HG03103 (cell line): ENCODE measurements around the gene BCAP31.
"Not testable (repeated sequence)": the region's sequence is repeated elsewhere in the genome, so short reads cannot be mapped to it uniquely, and the experiment has no call there.

Source experiments
- ATAC-seq: cut with Tn5 transposase; IDR thresholded peaks from one replicate; pipeline ENCODE4 v1.9.1; 2021; ENCODE audit warnings: low read depth; ENCODE audit not compliant: unreplicated experiment

Gene BCAP31

GRCh38 chrX:153685156-153685536 is 39.0 kb downstream of the BCAP31 start:
- no peak for ATAC-seq

DNA sequence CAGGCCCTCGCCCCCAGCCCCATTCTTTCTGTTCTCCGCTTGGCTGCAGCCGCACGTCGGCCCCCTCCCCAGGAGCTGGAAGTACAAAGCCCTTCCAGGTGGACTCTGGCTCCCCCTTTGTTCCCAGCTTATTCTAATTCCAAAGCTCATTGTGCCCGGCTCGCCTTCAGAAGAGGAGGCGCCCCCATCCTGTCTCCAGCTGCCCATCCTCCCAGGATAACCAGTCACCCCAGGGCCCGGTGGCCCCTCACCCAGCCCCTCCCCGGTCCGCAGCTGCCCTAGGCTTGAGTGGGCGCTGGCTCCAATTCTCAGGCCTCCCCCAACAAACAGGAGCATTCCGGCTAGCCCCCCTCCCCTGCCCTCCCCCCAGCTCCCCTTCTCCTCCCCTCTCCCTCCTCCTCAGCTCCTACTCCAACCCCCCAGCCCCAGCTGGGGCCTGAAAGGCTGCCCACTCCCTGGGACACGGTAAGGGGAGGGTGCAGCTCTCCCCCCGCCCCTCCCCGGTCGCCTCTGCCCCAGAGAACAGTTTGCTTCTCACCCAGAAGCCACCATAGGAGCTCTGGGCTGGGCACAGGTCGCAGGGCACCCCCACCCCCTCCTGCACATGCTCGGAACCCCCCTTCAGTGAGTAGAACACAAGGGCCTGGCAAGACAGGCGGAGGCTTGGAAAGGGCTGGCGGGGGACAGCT is 39.6 kb downstream of the BCAP31 start:
- ATAC-seq, result no peak

- not testable (repeated sequence) for ATAC-seq
Measured at GRCh38 chrX:153683486-153683885, 40.7 kb downstream of the BCAP31 start.

DNA sequence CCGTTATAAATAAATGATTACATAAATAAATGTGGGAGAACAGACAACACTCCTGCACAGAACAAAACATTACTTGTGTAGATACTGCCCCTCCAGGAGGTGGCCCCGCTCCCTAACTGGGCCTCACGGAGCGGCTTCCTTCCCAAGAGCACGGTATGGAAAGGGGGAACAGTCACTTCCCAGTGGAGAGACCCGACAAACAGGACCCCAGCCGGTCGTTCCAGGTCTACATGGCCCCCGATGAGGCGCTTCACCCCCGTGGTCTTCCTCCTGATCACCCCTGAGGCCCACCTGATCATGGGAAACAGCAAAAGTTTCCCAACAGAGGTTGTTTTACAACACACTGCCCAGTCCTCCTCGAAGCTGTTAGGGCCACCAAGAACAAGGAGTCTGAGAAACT is 43.0 kb downstream of the BCAP31 start:
- ATAC-seq, result no peak

DNA sequence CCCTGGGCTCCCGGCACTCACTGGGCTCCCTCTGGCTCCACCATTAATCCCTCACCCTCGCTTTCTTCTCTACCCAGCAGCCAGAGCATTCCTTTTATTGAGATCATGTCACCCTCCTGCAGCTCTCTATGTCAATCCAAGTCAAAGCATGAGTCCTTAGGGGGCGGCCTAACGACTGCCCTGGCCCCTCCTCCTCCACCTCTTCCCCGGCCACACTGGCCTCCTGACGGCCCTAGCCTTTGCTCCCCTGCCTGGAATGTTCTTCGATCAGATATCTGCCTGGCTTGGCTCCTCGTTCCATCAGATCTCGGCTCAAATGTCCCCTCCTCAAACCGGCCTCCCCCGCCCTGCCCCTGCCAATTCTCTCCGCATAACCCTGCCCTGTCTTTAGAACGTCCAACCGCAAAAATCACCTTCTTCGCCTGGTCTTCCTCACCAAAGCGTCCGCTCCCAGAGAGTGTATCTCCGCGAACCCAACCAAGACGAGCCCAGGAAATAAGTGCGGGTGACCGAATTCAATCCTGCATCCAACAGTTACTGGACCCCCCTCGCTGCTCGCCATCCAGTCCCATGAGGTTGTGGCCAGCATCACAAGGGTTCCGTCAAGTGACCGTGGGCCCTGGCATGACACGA is 49.9 kb downstream of the BCAP31 start:
- ATAC-seq, result no peak

GRCh38 chrX:153673428-153674218 is 50.6 kb downstream of the BCAP31 start, which contains the start of gene PNCK:
PNCK (minus strand) TSS chrX:153673813; CDS start chrX:153673076, 737 bp downstream.
- ATAC-seq, result no peak

DNA sequence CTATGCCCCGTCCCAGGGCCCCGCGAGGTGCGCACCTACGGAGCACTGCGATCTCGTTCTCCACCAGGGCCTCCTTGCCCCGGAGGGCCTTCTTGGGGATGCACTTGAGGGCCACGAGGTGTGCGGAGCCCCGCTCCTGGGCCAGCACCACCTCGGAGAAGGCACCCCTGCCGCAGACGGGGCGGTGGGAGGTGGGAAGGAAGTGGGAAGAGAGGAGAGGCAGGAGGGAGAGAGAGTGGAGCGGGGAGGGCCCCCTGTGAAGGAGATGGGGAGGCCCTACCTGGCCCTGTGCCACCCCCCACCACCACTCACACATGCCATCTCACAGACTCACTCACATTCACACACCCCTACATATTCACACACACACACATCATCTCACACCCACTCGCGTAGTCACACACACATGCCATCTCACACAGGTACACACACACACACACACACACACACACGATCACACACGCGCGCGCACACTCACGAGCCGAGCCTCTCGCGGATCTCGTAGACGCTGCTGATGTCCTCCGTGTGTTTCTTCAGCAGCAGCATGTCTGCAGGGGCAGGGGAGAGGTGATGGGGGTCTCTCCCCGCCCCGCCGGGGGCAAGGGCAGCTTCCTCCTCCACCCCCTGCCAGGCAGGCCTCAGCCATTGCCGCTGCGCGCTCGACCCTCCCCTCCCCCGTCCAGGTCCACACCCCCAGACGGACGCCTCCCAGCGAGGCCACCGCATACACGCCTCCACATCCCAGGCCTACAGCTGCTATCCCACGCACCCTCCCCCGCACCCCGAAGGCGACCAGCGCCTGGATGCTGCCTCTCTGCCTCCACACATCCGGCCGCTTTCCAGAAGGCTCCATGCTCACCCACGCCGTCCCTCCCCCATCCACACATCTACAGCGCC is 51.4 kb downstream of the BCAP31 start:
- no peak for ATAC-seq

DNA sequence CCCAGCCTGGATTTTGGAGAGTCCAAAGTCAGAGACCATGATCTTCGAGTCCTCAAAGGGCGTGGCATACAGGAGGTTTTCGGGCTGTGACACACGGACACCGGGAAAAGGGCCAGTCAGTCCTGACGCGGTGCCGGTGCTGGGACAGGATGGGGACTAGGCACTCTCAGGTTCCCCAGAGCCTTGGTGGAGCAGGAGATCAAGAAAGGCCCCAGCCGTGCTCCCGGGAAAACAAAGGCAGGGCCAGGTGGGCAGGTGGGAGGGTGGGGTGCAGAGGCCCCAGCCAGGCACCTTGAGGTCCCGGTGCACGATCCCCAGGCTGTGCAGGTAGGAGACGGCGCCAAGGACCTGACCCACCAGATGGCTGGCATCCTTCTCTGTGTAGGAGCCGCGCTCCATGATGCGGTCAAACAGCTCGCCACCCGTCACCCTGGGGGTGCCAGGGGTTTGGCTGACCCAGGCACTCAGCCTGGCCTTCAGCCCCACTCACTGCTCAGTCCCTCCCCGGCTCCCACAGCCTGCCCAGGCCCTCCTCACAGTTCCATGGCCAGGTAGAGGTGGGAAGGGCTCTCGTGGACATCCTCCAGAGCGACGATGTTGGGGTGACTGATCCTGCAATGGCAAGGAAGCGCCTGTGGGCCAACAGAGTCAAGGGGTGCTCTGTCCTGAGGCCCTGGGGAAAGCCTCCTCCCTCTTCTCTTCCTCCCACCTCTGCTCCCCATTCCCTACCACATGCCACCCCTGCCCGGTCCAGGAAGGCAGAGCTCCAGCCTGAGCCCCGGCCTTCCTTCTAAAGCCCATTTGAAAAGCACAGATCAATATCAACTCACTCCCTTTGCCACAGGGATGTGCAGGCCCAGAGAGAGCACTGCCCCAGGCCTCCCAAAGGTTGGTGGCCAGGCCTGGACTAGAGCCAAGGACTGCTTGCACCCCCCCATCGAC is 52.3 kb downstream of the BCAP31 start:
- ATAC-seq, result no peak

DNA sequence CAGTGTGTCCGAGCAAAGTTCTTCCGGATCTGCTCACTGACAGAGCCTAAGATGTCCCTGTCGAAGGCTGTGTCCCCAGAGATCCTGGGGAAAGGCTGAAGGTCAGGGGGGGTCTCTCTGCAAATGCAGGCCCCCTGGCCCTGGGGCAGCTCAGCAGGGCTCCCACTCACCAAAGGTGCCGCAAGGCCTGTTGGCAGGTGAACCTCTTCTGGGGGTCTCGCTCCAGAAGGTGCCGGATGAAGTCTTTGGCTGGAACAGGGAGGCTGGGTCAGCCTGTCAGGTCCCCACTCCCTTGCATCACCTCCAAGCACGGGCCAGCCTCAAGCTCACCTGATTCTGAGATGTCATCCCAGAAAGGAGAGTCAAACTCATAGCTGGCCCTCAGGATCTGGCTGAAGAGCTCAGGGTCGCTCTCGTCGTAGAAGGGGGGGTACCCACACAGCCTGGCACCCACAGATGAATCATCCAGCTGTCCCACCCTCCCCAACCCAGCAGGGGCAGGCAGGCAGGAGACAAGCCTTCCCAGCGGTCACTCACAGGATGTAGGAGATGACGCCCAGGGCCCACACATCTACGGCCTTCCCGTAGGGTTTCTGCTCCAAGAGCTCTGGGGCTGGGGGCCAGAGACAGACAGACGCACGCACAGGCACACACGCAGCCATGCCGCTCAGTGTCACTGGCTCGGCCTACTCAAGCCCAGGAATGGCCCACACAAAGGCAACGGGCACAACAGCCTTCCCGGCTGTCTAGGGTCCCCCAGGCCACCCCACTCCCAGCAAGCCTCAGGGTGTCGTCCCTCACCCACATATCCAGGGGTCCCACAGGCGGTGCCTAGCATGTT is 53.2 kb downstream of the BCAP31 start:
- no peak for ATAC-seq

DNA sequence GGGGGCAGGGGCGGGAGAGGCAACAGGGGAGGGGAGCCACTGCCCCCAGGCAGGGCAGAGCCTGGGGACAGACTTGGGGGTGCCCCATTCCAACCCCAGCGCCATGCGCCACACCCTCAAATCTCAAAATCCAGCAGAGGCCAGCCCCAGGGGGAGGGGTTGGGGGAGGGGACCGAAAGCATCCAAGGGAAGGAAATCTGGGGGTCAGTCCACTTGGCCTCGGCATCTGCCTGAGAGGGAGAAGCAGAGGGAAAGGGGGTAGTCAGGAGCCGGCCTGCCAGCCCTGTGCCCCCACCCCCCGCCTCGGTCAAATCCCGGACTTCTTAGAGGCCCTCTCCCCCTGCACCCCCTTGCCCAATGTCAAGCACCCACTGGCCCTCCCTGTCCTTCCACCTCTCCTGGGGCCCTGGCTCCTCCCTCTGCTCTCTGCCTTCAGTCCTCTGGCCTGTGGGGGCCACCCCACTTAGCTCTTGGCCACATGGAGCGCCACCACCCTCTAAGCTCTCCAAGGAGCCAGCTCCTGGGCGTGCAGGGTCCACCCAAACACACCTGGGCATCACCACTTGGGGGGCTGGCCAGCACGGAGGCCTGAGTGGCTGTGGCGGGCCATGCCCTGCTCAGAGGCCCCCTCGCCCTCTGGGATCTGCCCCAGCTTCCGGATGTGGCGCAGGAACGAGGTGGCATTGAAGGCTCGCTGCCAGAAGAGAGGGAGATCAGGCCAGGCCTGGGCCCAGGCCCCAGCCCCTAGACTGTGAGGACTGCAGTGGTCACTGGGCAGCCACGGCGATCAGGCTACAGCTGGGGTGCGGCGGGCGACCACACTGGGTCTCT is 54.1 kb downstream of the BCAP31 start:
- ATAC-seq, result no peak

DNA sequence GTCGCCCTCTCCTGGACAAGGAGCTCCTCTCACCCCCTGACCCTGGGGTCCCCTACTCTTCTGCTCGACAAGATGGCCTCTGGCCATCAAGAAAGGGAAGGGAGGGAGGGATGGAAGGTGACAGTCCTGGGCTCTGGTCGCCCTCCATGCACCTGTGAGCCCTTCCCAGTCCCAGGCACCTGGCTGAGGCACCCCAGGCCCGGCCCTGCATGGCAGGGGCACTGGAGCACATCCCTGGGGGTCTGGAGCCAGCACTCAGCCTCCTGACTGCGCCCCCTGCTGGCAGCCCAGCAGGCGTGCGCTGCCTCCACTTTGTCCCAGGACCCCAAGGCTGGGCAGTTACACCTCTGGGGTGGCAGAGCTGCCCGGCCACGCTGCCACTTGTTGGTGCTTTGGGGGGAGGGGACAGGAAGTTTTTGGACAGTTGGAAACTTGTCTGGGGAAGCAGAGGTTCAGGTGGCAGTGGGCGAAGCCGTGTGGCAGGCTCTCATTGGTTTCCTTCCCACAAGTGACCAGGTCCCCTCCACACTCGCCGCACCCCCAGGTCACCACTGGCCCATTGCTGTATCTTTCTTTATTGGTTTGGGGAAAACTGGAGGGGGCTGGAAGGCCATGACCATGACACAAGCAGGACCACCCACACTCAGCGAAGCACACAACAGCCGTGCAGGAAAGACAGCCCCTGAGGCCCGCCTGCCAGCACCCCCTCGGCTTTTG is 54.9 kb downstream of the BCAP31 start:
- no peak for ATAC-seq

DNA sequence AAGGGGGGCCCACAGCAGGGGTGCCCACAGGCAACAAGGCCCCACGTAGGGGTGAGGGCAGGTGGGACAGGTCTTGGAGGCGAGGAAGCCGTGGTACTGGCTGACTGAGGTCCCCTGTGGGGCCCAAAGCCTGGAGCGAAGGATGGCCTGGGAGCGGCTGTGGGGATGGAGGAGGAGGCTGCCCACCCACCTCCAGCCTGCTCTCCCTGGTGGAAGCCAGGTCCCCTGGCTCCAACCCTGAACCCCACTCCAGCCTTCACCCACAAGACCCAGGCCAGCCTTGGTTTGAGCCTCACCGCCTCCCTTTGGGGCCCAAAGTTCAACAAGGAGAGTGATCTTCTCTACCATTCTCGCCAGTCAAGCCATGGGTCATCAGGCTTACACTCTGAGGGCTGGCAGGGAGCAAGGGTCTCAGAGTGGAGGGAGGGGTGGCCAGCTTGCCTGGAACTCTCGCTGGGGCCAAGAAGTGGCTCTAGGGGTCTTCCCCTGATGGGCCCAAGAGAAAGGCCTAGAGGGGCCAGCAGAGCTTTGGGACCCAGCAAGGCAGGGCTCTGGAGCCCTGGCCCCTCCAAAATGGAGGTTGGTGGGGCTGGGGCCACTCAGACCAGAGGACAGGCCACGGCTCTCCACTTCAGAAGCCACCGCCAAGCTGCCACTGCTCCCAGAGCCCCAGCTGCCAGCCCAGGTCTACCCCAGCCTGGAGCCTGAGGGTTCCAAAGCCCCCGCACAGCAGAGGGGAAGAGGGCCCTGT is 55.6 kb downstream of the BCAP31 start:
- ATAC-seq, result no peak

DNA sequence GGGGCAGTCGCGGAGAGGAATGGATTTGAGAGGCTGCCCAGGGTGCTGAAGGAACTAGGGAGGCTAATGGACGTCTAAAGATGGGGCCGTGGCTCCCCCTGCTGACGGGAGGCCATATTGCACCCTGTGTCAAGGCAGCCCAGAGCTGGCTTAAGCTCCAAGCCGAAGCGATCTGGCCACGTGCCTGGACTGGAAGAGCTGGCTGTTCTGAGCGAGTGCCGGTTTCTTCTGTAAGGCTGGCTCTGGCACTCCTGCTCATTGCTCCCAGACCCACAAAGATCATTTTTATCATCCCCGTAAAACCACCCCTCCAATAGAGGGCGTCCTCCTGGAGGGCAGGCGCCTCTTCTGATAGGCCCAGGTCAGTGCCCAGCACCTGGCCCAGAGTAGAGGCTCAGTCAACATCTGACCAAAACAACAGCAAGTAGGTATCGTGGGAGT is 56.2 kb downstream of the BCAP31 start:
- peak; percentile 54 for ATAC-seq

DNA sequence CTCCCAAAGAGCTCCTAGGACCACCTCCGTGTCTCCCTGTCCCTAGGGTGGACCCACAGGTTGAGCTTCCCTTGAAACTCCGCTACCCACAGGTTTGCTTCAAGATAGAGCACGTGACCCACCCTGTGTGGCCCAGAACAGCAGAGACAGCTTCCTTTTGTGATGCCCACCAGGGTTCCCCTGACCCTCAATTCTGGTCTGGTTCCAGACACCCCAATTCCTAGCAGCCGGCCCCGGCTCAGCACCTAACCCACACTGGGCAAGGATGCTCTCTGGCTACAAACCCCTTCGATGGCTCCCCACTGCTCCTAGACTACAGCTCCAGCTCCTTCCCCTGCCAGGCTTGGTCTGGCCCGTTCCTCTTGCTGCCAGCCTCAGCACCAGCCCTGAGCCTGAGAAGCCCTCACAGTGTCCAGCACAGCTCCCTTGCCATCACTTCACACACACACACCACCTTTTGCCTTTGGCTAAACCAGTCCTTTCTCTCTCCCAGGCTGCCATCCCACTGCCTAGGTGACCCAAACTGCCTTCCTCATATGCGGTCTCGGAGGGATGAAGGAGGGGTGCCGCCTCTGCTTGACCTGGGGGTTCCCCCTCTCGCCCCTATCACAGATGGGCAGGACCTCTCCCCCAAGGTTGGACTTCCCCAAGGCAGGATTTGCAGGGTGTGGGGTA is 56.8 kb downstream of the BCAP31 start:
- no peak for ATAC-seq

GRCh38 chrX:153665726-153666306 is 58.4 kb downstream of the BCAP31 start:
- ATAC-seq, result no peak
